NCI-H1092 (cell line): ENCODE results near the gene TNS4.

Source experiments
- DNase-seq: peaks from one replicate; lab custom pipeline; 2025; lab: John Stamatoyannopoulos, UW

TNS4 gene

DNA sequence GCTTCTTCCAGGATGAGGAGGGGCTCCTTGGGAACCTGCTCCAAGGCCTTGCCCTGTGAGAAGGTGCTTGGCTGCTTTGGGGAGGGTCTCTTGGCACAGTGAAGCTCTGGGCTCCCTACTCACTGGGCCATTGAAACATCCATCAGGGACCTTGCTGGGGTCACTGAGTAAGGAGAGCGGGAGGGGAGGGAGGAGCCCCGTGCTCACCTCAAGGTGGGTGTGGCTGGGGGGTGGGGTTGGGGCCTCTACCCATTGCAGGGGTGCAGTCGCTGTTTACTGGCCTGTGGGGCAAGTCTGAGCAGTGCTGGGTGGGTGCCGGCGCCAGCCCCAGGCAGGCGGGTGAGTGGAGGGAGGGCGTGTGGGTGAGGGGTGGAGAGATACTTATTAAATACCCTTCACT is 9.9 kb downstream of the TNS4 start:
- no peak for DNase-seq

DNA sequence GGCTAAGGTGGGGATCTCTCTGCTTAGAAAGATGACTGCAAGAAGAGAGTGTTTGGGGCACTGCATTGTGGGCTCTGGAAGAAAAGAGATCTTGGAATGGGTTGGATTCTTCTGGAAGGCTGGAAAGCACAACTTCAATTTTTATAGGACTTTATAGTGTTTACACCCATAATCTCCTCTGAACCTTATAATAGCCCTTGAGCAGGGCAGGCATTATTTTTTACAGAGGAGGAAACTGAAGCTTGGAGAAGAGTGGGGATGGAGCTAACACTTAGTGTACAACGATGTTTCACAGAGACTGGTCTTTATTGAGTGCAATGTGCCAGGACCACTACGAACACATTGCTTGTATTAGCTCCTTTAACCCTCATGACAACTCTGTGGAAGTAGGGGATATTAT is 10.4 kb downstream of the TNS4 start:
- DNase-seq = no peak

DNA sequence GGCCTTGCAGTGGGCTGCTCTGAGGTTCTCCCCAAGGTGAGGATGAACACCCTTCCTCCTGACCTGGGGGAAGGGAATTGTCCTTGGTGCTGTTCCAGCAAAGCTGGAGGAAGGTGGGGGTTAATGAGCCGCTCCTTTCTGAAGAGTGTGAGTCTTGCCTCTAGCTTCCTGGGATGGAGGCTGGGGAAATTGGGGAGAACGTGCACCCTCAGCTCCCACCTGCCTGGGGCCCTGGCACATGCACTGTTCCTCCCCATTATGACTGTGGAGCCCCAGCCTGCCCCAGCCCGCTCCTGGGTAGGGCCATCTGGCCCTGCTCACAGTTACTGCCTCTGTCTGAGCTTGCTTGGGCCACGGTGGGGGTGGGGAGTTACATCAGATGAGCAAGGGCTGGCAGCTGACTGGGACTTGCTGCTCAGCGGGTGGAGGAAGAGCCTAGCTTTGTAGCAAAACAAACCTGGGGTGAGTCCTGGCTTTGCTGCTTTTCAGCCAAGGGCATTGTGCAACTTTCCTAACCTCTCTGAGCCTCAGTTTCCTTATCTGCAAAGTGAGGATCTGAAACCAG is 11.1 kb downstream of the TNS4 start:
- no peak for DNase-seq

DNA sequence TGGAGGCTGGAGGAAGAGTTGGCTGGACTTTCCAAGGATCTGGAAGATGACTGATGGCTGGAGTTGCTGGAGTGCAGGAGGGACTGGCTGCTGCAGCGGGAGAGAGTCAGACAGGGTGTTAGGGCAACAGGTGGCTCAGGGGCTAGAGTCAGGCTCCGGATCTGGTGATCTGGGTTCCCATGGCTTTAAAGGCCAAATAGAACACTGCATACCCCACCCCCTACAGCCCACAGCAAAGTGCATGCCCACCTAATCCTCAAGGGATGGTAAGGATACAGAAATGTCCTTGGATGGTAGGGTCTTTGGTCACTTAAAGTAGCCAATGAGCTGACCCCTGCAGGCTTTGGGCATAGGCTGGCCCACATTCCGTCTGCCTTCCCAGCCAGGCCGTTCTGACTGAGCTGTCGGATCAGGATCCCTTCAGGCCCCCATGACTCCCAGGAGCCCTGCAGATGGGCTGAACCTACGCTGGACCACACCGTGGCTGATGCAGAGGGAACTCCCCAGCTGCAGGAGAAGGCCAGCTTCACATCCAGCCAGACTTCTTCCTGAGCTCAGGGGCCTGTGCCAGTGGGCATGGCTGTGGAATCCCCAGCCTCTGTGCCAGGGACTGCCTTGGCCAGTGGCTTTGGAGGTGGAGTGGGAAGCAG is 13.9 kb downstream of the TNS4 start:
- no peak for DNase-seq

DNA sequence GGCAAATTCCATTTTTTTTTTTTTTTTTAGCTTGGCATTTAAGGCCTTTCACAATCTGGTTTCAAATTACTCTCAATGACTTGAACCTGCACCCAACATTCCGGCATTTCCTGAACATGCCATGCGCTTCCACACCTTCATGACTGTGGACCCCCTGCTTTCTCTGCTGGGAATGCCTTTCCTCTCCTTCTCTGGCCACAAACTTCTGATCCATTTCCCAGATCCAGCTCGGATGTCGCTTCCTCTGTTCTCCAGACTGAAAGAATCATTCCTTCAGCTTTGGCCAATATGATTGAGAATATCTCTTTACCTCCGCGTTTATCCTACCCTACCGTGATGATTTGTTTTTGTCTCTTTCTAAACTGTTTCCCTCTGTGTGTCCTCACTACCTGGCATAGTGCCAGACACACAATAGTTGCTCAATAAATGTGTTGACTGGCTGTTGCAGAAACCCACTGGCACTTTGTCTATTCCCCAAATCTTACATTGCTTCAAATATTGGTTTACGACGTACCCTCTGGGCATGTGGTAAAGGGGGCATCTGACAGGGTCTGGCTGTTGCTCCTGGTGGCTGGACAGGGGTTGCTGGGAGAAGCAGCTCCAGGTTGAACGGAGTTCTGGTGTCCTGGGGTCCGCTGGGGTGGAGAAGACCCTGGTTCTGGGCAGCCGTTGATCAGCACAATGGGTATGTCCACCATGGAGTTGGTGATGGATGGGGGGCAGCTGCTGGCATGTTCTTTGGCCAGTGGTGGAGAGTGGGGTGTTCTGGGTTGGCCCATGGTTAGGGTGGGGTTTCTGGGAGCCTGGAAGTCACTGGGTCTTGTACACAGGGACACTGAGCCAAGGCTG is 14.7 kb downstream of the TNS4 start:
- DNase-seq = no peak

DNA sequence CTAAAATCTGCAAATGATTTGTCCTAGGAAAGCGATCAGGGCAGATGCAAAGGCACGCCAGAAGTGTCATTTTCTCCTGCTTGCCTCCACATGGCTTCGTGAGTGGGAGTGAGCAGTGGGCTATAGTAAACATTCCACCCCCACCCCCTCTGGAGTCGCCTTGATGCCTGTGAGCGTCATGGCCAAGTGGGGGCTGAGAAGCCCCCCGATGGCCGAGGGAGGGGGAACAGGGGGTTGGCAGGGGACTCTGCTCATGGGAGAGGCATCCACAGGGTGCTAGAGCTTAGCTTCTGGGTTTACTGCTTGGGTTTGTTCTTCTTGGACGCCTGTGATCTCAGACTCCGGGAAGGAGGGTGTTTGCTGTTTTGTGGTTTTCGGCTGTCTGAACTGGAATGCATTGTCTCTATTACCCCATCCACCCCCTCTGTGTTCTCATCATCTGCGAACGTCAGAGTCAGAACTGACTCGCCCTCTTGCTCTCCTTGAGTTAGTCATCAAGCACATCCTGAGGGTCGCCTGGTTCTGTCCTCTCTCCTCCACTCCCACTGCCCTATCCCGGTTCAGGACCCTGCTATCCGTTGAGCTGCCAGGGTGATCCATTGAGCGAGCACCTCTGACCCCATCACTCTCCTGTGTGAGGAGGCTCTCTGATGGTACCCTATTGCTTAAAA is 15.4 kb downstream of the TNS4 start:
- DNase-seq = no peak

DNA sequence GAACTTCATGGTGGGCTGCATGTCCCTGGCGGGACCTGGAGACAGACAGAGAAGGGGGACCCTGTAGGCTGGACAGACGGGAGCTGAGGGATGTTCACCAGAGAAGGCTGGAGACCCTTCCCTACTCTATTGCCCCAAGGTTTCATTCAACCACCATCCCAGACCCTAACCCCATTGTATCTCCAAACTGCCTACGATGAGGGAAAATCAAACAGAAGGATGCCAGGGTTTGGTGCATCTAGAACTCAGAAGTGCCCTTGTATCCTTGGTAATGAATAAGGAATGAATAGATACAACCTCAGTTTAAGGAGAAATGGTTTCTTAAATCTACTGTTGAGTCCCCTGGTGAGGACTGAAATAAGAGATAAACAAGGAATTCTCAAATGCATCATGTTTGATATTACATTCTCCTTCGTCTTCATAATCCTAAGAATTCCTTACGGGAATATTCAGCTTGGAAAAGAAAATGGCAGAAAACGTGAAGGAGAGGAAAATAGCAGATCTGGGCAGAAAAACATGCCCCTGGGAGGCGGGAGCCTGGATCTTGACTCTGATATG is 16.4 kb downstream of the TNS4 start:
- no peak for DNase-seq

DNA sequence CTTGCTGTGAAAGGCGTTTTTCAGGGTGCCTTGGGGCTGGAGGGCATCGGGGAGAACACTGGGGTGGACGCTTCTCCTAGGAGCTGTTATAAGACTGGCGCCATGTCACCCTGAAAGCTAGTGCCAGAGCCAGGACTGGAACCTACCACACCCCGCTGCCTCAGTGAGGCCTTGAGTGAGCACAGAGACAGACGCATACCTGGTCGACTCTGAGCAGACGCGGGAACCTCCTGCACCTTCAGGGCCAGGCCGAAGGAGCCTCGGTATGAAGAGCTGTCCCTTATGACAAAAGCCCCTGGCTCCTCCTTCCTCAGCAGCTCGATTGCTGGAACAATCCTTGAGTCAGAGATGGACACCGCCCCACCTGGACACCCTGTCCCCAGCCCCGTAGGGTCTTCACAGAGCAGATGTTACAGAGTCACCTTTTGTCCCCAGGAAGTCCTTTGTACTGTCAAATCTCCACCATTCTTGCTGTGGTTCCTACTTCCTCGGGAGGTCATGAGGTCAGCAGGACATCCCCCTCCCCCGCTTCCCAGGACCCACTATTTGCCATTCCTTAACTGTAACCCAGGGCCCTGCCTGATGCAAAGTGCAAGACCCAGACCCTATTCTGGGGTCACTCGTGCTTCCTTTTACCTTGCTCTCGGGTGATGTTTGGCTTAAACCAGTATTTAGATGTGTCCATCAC is 17.0 kb downstream of the TNS4 start:
- no peak for DNase-seq

DNA sequence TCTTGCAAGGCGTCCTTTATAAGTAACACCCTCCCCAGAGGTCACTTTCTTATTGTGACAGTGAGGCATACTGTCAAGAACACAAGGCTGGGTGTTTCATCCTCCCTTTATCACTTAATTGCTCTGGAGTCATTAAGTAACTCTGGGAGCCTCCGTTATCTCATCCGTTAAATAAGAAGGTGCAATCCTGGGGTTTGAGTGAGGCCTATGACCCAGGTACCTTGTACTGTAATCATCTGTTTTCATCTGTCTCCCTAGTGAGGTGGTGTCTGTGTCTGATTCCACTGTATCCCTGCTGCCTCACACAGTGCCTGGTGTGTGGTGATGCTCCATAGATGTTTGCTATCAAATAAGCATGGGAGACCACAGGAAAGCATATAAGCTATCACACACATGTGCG is 17.7 kb downstream of the TNS4 start:
- no peak for DNase-seq

DNA sequence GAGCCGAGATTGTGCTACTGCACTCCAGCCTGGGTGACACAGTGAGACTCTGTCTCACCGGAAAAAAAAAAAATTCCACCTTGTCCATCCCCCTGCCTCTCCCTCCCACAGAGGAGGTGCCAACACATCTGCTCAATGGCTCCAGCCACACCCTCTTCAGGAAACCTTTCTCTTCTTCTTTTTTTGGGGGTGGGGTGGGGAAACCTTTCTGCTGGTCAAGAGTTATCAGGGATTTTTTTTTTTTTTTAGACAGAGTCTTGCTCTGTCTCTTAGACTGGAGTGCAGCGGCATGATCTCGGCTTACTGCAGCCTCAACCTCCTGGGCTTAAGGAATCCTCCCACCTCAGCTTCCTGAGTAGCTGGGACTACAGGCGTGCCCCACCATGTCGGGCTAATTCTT is 18.7 kb downstream of the TNS4 start:
- no peak for DNase-seq

DNA sequence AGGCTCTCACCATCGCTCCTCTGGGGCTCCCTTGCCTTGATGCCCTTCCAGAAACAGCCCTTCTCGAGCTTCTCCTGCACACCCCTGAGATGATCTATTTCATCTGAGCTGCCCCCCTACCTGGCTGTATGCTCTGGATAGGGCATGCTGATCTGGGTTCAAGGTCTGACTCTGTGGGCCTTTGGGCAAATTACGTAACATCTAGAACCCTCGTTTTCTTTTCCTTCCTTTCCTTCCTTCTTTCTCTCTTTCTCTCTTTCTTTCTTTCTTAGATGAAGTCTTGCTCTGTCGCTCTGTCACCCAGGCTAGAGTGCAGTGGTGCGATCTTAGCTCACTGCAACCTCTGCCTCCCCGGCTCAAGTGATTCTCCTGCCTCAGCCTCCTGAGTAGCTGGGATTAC is 20.3 kb downstream of the TNS4 start:
- no peak for DNase-seq

DNA sequence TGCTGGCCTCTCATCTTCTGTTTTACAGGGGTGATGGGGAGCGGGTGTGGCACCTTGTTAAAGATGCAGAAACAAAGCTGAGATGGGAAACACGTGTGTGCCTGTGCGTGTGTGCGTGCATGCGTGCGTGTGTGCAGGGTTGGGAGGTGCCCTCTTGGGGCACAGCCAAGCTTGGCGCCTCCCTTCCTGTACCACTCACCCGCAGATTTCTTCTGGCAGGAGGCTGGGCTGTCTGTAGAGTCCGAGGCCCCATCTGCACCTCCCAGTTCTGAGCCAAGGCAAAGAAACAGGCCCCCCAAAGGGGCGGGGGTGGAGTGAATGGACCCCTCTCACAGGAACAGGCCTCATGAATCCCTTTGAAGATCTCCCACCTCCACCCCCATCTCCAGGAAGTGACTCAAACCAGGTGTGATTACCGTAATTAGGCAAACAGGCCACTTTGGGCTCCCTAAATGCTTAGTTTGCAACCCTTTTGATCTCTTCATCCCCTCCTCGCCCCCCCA is 20.9 kb downstream of the TNS4 start:
- DNase-seq = no peak

DNA sequence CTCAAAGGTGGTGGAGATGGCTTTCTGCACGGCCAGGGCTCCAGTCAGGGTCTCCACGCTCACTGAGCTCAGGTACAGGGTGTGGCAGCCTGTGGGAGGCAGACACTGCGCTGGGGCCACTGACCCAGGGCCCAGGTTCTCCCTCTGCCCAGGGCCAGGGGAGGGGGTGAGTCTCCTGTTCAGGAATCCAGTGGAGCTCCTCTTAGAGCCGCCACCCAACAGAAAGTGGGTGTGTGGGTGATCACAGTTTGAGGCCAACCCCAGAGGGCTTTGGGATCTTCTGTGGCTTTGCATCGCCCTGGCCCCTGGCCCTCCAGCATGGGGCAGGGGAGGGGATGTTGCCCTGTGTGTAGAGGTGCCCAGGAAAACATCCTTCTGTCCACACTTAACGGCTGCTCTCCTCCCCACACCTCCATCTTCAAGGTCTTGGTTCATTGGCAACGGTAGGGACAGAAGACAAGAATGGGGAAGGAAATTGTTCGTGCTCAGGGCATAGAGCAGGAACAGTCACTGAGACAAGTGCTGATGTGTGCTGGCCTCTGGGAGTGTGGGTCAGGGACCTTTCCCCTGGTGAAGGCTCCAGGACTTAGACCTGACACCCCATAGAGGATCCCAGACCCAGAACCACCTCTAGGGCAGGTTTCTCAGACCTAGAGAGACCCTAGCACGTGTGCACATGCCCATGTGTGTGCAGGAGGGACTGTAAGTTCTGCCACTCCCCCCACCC is 21.5 kb downstream of the TNS4 start:
- no peak for DNase-seq

DNA sequence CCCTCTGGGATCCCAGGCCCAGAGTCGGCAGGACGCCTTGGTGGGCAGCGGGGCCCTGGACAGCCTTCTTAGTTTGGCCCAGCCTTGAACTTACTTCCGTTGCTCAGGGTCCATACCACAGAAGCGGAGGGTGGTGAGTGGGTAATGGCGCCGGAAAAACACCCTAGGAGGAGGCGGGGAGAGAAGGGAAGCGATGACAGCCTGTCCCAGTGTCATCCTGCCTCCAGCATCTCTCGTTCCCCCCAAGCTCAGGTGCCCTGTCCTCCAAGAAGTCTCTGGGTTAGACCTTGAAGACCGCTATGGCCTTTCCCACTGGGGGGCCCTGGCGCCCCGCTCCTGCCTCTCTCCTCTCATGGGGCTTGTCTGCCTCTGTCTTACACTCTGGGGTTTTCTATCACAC is 22.9 kb downstream of the TNS4 start:
- no peak for DNase-seq

DNA sequence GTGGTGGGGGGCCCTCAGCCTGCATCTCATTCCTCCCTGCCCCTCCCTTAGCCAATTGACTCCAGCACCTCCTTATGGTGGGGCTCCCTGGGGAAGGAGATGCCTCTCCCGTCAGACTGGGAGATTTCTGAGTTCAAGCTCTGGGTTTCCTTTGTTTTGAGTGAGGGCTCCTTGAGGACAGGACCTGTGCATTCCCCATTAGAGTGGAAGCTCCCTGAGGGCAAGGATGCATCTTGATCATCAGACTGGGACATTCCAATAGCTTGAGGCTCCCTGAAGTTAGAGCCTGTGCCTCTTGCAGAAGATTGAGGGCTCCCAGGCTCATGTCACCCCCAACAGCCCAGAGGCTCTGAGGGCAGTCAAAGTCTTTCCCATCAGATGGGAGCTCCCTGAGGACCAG is 23.6 kb downstream of the TNS4 start:
- DNase-seq = no peak

DNA sequence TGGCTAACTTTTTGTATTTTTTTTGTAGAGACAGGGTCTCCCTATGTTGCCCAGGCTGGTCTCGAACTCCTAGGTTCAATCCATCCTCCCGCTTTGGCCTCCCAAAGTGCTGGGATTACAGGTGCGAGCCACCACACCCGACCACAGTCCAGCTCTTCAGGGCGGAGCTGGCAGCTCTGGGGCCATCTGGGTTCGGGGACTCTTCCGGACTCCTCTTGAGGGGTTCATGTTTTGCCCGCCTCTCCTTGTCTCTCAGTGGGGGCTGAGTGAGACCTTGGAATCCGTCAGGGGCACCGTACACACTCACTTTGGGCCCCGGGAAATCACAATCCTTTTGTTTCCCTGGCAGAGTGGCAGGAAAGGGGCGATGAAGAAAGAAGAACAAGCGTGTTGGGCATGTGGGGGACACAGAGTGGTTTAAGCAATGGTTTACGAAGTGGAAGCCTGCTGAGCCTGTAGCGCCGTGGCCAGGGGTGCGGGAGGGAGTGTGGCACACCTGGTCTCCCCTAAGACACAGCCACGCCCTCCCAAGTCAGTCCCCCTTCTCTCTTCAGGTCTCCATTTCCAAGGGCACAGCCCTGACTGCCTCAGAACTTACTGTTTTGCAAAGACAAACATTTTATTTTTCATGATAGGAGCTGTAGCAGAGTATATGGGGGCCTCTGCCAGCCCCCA is 26.1 kb downstream of the TNS4 start:
- DNase-seq = no peak

DNA sequence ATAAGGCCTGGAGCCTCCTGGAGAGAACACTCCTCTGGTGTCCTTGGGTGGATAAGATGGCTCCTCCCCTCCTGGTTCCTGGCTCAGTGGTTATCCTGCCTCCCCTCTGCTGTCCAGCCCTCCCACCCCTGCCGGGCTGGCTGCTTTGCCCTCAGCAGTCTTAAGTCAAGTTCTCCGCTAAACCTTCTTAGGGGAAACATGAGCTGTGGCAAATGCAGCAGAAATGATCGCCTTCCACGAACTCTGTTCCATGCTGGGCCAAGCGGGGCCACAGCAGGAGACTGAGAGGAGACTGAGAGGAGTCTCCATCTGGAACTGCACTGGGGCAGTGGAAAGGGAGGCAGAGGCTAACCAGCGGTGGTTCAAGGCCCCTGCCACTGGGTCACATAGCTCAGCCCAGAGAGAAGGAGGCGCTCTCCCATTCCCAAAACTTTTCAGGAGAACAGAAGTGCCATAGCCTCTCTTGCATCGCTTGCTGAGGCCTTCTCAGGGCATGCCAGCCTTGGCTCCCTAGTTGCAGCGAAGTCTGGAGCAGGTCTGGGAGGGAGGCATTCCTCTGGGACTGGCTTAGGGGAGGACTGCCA is 26.9 kb downstream of the TNS4 start:
- no peak for DNase-seq

DNA sequence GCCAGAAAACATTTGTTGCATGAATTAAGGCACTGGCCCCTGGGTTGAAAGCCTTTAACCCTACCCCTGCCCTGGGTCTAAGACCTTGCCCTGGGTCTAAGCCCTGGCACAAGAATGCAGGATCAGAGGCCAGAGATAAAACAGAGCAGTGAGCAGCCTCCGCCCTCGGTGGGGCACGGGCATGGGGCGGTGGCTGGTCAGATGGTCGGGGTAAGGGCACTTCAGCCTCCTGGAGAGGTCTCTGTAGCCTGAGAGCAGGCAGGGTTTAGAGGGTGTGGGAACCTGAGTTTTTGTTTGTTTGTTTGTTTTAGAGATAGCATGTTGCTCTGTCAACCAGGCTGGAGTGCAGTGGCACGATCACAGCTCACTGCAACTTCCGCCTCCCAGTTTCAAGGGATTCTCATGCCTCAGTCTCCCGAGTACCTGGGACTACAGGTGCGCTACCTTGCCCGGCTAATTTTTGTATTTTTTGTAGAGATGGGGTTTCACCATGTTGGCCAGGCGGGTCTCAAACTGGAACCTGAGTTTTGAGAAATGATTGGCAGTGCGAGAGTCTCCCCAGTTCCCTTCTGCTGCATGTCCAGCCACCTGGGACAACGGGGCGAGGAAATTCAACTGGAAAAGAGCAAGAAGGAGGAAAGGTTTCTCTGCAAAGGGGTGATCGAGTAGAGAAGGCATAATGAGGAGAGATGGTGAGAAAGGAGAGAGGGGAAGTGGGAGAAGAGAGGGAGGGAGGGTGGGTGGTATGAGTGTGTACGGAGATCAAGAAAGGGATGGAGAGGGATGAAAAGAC is 27.7 kb downstream of the TNS4 start:
- no peak for DNase-seq

DNA sequence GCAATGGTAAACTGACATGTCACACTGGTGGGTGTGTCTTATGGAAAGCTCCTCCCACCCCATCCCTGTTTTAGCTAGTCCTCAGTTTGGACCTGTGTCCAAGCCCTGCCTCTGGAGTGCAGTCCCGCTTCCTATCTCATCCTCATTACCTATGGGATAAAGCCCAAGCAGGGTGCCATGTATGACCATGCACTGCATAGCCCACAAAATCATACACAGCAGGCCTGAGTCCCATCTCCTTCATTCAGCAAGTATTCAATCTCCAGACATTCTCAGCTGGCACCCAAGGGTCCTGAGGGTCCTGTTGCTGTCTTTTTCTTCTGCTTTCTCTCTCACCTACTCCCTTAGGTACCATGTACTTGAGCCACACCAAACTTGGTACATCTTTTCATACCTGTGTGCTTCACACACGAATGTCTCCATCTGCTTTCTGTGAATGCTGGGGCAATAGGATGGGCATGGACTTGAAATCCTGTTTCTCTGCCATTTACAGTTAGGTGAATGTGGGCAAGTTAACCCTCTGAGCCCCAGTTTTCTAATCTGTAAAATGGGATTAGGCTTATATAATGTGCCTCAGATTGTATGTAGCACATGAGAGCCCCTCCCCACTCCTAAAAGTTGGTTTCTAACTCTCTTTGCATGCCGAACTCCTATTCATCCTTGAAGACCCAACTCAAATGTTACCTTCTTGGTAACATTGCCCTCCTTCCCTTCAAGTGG is 28.5 kb downstream of the TNS4 start:
- DNase-seq = no peak
